ENCODE measurements around the gene ANKRD17.

DNA sequence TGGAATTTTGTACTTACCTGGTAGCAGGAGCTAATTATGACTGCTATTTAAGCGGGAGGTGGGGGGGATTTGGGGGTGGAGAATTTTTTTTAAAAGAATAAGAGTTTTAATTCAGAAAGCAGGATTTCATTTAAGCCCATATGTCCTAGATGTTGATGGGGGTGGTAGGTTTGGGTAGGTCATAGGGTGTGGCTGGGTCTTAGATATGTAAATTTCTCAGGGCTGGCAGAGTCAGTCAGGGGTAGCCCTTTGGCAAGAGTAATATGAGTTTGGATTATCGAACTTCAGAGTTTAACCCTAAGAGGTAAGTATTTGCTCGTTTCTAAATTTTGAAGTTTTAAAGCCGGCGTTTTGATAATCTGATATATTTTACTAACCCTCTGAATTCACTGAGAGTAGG is 153.9 kb downstream of the ANKRD17 start:
- TF ChIP-seq POLR2A (IDR thresholded peaks at IDR 0.05): no peak
- no peak for TF ChIP-seq CTCF (IDR thresholded peaks at IDR 0.05)
- TF ChIP-seq POLR2AphosphoS5 (IDR thresholded peaks at IDR 0.05): no peak
- no peak for TF ChIP-seq EP300 (IDR thresholded peaks at IDR 0.05)

Data from sigmoid colon (tissue), 4 donors.